ENCODE data around the gene NFIX.

Gene NFIX

DNA sequence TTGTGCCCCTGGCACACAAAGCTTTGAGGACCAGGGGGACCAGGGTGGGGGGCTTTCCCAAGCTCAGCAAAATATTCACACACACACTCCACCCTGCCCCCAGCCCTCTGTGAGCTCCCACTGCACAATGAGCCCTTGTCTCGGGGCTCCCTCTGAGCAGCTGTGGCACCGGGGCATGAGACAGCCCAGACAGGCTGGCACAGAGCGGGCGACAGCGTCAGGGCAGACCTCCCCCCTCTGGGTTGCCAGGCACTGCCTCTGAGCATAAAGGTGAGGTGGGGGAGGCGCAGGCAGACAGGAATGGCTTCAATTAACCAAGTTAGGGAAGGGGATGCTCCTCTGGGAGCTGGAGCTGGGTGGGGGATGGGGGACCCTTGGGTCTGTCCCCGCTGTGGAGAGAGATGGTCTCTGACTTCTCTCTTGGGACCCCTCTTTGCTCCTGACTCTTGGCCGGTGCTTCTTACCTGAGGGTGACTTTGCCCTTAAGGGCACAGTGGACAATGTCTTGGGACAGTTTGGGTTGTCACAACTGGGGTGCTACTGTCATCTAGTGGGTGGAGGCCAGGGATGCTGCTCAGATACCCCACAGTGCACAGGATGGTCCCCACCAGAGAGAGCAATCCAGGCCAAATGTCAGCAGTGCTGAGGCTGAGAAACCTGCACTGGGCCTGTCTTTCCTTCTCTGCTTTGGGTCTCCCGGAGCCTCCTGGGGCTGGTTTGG is 77.1 kb downstream of the NFIX start:
- DNase-seq (ENCODE audit: low read depth in 2 of 2) = no peak

GRCh38 chr19:13073263-13073662 is 78.0 kb downstream of the NFIX start:
- DNase-seq (ENCODE audit: low read depth in 2 of 2) = no peak

DNA sequence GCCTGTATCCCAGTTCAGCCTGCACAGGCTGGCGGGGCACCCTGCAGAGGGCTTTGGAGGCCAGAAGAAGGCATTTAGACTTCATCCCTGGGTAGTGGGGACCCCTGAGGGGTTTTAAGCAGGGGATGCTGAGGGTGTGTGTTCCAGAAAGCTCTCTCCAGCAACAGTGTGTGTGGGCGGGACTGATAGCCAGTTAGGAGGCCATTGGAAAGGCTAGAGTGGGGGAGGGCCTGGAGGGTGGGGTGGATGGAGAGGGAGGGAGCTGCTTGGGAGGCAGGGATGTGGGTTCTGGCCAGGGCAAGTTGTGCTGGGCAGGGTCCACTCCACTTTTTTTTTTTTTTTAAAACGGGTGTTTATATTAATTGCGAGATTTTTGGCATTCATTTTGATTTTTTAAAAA is 79.1 kb downstream of the NFIX start:
- no peak for DNase-seq (ENCODE audit: low read depth in 2 of 2)

DNA sequence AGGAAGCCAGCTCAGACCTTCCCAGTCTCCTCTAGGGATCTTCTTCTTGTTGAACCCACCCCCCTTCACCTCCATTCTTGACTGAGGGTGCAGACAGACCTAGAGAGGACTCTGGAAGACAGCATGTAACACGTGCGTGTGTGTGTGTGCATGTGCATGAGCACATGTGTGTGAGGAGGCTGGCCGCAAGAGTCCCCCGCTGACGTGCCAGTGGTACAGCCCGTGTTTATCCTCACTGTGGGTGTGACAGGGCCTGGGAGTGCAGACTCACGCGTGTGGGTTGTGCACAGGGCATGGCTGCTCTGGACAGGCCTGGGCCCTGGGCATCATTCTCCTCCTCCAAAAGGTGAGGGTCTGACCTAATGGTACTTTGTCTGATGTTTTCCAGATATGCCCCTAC is 81.0 kb downstream of the NFIX start:
- DNase-seq (ENCODE audit: low read depth in 2 of 2) = no peak

DNA sequence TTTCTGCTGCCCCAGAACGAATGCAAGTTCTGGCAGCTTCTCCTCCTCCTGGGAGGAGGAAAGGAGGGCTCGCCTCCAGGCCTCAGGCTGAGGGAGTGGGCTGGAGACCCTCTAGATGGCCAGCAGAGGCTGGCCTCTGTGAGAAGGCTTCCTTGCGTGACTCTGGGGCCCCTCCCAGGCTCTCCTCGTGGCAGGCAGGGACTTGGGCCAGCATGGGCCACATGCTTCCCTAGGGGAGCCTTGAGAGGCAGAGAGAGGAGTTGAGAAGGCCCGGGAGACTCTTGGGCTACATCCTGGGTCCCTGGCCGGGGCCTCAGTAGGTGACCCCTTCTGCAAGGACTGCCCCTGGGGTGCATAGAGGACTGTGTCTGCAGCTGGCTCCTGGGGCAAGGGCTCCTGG is 81.5 kb downstream of the NFIX start:
- DNase-seq (ENCODE audit: low read depth in 2 of 2) = no peak

DNA sequence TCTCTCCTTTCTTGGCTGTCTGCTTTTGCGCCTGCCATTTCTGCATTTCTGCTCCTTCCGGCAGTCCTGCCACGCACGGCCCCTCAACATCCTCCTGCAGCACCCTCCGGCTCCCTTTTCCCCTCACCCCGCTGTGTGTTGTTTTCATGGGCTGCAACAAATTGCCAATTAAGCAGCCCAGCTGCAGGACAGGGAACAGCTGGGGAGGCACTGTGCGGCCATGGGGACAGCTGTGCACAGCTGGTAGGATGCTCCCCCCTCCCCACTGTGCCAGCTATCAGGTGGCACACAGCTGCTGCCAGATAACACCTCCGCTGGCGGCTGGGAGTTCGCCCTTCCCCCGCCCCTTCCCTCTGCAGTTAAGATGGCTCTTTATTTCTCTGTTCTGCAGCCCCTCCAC is 82.0 kb downstream of the NFIX start:
- no peak for DNase-seq (ENCODE audit: low read depth in 2 of 2)

DNA sequence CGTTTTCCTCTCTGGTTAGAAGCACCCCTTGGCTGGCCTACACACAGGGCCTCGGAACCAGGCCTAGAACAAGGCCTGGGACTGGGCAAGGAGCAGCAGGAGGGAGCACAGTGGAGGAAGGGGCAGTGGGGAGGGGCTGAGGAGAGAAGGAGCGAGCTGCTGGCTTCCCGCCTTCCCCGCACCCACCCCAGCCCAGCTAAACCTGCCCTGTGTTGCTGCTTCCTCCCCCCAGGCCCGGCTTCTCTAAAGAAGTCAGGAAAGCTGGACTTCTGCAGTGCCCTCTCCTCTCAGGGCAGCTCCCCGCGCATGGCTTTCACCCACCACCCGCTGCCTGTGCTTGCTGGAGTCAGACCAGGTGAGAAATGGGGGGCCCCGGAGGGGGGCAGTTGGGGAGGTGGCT is 83.1 kb downstream of the NFIX start:
- DNase-seq (ENCODE audit: low read depth in 2 of 2) = no peak

DNA sequence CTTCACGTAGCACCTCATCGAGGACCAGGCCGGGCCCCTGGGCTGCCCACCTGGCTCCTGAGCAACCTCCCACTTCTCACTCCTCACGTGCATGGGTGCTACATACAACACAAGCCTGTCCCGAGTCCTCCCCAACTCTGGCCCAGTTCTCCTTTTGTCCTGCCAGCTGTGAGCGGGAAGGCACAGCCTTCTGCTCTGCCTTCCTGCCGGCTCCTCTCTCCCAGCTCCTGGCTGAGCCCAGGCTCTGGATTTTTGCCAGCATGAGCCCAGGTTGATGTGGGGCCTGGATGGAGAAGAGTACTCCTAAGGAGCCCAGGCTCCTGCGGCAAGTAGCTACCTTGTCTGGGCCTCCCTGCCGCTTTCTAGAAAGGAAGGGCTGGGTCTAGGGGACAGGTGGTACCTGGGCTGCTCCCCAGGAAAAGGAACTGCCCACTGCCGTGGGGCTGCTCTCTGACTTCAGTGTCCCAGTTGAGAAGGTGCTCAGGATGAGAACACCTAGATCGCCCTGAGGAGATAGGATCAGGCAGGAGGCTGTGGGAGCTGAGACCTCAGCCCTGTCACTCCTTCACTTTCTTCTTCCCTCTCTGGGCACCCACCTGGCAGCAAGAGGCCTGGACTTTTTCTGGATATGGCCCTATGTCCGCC is 83.7 kb downstream of the NFIX start:
- DNase-seq (ENCODE audit: low read depth in 2 of 2) = no peak

DNA sequence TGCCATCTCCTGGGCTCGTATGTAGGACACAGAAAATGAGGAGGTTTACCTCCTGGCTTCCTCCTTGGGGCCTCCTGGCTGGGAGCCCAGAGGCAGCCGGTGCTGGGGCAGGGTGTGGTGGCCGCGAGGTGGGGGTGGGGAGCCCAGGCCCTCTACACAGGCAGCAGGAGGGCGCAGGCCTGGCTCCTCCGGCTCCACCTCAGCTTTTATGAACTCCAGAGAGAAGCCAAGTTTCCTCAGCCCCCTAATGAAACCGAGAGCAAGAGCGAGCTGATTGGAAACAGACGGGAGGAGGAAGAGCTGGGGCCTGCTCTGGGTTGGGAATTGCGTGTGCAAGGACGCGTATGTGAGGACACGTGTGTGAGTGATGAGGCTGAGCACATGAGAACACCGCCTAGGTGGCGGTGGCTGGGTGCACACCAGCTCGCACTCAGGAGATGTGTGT is 84.3 kb downstream of the NFIX start:
- DNase-seq (ENCODE audit: low read depth in 2 of 2) = no peak

DNA sequence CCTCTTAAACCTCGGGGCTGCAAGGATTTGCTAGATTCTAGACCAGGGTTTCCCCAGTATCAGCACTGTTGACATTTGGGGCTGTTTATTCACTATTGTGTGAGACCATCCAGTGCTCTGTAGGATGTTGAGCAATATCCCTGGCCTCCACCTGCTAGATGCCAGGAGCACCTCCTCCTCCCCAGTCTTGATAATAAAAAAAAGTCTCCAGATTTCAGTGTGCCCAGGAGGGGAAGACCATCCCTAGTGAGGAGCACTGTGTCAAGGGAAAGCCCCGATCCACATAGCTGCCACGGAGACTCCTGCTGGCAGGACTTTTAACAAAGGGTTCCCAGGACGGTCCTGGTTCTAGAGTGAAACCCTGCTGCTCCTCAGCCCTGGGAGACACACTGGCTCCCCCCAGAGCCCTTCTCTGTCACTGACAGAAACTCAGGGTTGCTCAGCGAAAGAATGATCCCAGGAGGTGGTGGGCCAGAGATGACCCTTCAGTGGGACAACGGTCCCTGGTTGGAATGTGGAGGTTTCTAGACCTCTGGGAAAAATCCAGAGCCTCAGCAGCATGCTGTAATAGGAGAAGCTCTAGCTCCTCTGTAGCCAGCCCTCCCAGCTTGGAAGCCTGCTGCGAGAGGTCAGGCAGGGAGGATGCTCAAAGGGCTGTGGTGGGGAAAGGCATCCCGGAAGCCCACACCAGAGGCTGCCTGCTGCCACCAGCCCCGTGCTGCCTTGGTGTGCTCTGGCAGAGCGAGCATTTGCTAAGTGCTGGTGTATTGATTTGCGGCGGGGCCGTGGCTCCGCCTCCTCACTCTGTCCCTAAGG is 87.1 kb downstream of the NFIX start:
- DNase-seq (ENCODE audit: low read depth in 2 of 2) = no peak

DNA sequence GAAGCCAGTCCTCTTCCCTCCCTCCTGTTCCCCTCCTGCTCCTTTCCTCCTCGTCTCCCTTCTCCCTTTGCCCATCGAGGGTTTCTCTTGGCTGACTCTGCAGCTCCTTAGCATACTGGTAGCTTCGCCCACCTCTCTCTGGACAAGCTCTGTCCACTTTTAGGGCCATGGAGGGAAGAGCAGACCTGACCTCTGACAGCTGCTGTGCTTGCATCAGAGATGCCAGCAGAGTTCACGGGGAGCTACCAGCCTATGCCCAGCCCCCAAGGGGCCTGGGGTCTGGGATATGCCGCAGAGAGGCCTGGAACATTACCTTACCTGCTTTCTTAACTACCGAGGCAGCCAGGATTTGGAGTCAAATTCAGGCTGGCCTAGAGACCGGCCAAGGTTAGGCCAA is 87.7 kb downstream of the NFIX start:
- no peak for DNase-seq (ENCODE audit: low read depth in 2 of 2)

GRCh38 chr19:13083627-13084026 is 88.4 kb downstream of the NFIX start:
- no peak for DNase-seq (ENCODE audit: low read depth in 2 of 2)

GRCh38 chr19:13085666-13086065 is 90.4 kb downstream of the NFIX start:
- DNase-seq (ENCODE audit: low read depth in 2 of 2) = no peak

- DNase-seq (ENCODE audit: low read depth in 2 of 2) = no peak
Measured at GRCh38 chr19:13086341-13086740, 91.1 kb downstream of the NFIX start.

GRCh38 chr19:13087295-13087694 is 92.0 kb downstream of the NFIX start:
- no peak for DNase-seq (ENCODE audit: low read depth in 2 of 2)

DNA sequence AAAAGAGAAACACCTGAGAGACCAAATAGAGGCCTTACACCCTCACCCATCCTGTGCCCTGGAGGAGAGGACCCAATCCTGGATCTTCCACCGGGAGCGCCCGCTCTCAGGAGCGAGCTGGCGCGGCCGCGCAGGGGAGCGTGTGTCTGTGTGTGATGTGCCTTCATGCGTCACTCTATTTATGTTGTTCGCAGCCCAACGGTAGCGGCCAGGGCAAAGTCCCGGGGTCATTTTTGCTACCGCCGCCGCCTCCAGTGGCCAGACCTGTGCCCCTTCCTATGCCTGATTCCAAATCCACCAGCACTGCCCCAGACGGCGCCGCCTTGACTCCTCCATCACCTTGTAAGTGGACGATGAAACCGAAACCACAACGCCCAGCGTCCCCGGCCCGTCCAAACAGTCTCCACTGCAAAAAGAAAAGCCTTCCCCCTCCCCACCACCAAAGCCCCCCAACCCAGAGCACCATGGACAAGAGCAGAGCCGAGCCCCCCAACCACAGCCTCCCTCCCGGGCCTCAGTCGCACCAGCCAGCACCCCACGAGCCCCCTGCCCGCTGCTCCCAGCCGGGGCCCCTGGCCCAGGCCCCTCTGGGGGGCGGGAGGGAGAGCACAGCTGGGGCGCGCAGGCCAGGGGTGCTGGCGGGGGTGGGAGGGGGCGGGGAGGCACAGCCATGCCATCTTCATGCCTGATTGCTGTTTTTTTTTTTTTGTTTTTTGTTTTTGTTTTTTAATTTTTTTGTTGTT is 92.7 kb downstream of the NFIX start:
- DNase-seq (ENCODE audit: low read depth in 2 of 2) = no peak

DNA sequence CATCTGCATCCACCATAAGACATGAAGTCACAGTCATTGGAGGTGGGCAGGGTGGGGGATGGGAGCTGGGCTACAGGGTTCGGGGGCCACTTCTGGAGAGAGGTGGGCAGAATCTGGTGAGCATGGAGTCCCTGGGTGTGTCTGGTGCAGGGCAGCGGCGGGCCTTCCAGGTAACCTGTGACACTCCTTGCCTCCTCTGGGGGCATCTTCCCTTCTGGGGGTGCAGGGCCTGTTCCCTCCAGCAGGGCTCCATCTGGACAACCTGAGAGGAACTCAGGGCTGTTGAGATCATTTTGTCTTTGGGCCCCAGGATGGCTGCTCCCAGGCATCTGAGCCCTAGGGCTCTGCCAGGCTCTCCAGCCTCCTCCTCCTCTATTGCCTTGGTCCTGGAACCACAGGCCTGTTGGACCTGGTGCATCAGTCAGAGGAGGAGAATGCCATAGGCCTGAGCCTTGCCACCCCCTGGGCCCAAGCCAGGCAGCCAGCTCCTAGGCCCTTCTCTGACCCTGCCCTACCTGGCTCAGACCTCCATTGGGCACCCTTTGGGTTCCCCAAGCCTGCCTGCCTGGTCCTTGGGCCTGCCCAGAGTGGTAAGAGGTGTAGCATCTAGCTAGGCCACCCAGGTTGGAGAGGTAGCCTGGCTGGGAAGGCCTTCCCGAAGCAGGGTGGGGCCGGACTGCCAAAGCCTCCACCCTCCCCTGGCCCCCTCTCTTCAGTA is 94.0 kb downstream of the NFIX start:
- DNase-seq (ENCODE audit: low read depth in 2 of 2) = no peak

DNA sequence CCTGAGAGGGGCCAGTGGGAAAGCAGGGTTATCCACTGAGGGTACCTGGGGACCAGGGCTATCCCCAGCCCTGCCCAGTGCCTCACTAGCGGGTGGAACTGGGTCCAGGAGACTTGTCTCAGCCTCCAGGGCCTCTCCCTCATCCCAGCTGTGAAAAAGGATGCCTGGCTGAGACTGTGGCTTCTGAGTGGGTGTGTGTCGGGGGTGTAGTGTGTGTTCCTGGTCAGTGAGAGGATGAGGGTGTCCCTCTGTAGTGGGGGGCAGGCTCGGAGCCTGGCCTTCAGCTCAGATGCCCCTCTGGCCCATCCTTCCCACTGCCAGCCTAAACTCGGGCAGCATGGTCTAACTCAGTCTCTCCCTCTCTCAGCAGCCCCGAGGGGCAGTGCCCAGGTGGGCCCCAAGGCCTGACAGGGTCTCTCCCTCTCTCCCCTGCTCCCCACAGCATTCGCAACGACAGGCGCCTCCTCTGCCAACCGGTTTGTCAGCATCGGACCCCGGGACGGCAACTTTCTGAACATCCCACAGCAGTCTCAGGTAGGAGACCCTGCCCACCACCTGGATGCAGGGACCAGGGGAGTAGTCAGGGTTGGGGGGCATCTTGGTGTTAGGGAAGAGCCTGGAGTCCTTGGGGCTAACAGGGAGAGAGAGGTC is 94.7 kb downstream of the NFIX start:
- no peak for DNase-seq (ENCODE audit: low read depth in 2 of 2)

GRCh38 chr19:13090511-13091231 is 95.4 kb downstream of the NFIX start:
- DNase-seq (ENCODE audit: low read depth in 2 of 2) = no peak

All from activated CD8-positive, alpha-beta memory T cell treated with anti-CD3 and anti-CD28 coated beads for 4 hours (primary cell).